EH (cell line): ENCODE measurements around the gene REEP6.
"Not testable (repeated sequence)": the region's sequence is repeated elsewhere in the genome, so short reads cannot be mapped to it uniquely, and the experiment has no call there.

Source experiments
- DNase-seq: peaks from one replicate; pipeline ENCODE4 v3.0.0-alpha.2; 2015; ENCODE audit warnings: low read depth

The REEP6 gene

GRCh38 chr19:1524287-1524971 is 33.4 kb downstream of the REEP6 start:
- no peak for DNase-seq

DNA sequence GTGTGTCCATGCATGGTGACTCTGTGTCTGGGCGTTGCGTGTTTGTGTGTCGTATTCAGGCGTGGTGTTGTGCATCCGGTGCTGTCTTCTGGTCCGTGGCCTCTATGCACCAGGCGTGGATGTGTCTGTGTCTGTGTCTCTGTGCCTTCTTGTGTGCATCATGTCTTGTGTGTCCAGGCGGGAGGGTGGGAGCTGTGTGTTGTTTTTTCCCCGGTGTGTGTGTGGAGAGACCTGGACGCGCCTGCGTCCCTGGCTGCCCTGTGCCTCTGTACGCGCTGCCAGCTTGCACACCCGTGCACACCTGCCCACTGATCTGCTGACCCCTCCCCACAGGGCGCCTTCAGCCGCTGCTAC is 34.0 kb downstream of the REEP6 start:
- DNase-seq, result no peak

- DNase-seq, result no peak
Observed at GRCh38 chr19:1525343-1525742, 34.4 kb downstream of the REEP6 start.

GRCh38 chr19:1526066-1526778 is 35.2 kb downstream of the REEP6 start:
- no peak for DNase-seq

DNA sequence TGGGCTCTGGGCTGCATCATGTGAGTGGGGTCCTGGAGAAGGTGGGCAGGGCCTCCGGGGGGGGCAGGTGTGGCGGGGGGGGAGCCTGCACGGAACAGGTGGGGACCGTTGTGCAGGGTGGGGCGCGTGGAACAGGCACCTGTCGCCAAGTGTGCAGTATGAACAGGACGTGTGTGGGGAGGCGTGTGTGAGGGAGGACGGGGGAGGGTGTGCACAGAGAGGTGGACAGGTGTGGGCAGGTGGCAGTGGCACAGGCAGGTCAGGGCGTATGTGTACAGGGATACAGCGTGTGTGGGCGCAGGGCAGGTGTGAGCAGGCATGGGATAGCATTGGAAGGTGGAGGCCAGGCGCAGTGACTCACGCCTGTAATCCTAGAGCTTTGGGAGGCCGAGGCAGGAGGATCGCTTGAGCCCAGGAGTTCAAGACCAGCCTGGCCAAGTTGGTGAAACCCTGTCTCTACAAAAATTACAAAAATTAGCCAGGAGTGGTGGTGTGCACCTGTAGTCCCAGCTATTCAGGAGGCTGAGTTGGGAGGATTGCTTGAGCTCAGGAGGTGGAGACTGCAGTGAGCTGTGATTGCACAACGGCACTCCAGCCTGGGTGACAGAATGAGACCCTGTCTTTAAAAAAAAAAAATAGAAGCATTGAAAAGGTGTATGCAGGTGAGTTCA is 36.1 kb downstream of the REEP6 start:
- no peak for DNase-seq

- no peak for DNase-seq
Observed at GRCh38 chr19:1527650-1528309, 36.8 kb downstream of the REEP6 start.

GRCh38 chr19:1528596-1529429 is 37.8 kb downstream of the REEP6 start:
- DNase-seq, result no peak

- DNase-seq, result no peak
Observed at GRCh38 chr19:1529430-1529816, 38.4 kb downstream of the REEP6 start.

DNA sequence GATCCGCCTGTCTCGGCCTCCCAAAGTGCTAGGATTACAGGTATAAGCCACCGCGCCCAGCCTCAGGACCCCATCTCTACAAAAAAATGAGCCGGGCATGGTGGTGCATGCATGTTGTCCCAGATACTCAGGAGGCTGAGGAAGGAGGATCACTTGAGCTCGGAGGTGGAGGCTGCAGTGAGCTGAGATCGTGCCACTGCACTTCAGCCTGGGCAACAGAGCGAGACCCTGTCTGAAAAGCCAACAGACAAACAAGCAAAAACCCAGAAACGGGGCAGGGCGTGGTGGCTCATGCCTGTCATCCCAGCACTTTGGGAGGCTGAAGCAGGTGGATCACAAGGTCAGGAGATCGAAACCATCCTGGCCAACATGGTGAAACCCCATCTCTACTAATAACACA is 39.9 kb downstream of the REEP6 start:
- not testable (repeated sequence) for DNase-seq

DNA sequence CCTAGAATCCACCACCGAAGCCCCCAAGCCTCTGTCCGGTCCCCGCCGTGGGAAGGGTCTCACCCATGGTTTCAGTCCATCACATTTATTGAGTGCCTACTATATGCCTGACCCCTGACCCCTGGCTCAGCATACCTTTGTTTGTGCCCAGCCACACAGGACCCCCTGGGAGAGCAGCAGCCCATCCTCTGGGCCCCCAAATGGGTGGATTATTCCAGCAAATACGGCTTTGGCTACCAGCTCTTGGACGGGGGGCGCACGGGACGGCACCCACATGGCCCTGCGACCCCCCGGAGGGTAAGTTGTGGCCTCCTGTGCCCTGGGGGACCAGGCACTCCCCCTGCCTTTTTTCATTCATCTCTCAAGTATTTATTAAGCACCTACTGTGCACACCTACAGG is 40.6 kb downstream of the REEP6 start:
- no peak for DNase-seq

GRCh38 chr19:1532003-1532402 is 41.0 kb downstream of the REEP6 start:
- DNase-seq, result no peak

GRCh38 chr19:1533510-1534150 is 42.6 kb downstream of the REEP6 start:
- no peak for DNase-seq

- DNase-seq, result no peak
Observed at GRCh38 chr19:1534972-1535371, 44.0 kb downstream of the REEP6 start.

DNA sequence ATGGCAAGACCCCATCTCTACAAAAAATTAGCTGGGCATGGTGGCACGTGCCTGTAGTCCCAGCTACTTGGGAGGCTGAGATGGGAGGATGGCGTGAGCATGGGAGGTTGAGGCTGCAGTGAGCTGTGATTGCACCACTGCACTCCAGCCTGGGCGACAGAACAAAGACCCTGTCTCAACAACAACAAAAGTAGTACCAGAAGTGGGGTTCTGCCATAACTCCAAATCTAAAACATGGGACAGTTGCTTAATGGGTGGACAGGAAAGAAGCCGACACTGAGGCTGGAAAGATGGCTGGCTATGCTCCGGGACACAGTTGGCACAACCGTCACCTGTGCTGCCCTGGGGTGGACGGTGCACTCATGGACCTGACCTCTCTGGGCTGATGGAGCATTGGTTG is 44.7 kb downstream of the REEP6 start:
- not testable (repeated sequence) for DNase-seq

DNA sequence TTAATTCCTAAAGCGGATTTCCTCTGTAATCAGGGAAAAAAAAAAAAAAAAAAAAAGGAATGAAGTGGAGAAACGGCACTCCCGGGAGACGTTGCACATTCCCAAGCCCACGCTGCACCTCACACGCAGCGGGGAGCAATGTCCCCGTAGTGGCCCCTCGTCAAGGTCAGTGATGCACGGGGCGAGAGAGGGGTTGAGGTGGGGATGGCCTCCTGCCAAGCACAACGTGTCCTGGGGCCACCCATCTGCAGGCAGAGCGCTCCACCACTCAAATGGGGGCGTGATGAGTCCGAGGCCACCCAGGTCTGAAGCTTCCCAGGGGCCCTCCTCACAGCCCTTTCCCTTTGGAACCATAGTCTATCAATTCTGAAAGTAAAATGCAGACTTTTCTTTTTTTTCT is 48.0 kb downstream of the REEP6 start:
- DNase-seq, result peak; percentile 22

- not testable (repeated sequence) for DNase-seq
Observed at GRCh38 chr19:1539749-1540148, 48.8 kb downstream of the REEP6 start.

DNA sequence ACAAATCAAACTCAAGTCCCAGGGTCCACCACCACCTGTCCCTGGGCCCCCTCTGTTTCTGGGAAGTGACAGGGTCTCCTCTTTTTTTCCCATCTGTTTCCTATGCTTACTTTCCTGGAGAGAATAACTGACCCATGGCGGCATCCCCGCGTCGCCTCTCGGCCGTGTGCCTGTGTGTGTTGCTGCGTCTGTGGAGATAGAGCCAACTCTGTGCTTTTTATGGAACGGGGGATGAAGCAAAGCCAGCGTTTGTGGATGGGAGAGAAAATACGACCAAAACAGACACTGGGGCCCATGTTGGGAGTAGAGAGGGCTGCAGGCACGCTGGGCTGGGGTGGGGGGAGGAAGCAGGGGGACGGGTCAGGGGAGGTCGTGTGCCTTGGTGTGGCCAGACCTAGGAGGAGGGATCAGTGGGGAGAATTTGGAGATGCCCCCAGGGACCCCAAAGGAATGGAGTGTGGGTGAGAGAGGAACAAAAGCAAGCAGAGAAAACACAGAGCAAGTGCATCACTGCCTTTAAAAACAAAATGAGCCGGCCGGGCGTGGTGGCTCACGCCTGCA is 49.5 kb downstream of the REEP6 start:
- no peak for DNase-seq
